Fibroblast of upper back skin (primary cell): Measurements from ENCODE around the gene HOXC12.
A peak's percentile ranks its signal among the peaks of the same experiment; 100 is the strongest.

Source experiments
- DNase-seq: peaks from one replicate; pipeline ENCODE4 v3.0.0-alpha.2; 2013

HOXC12 gene

GRCh38 chr12:53998110-53998899 lies 43.6 kb downstream of the HOXC12 start:
- DNase-seq, result no peak

GRCh38 chr12:53998900-53999236 lies 44.2 kb downstream of the HOXC12 start:
- DNase-seq, result no peak

GRCh38 chr12:53999559-54000115 lies 44.9 kb downstream of the HOXC12 start:
- DNase-seq, result peak; percentile 89

- no peak for DNase-seq
Measured at GRCh38 chr12:54000116-54001114, 45.7 kb downstream of the HOXC12 start, which contains the start of gene HOXC9. TSS of gene HOXC9 (plus strand) at chr12:54000161. CDS start at chr12:54000189, 28 bp downstream.

GRCh38 chr12:54001283-54002187 lies 46.8 kb downstream of the HOXC12 start:
- no peak for DNase-seq

GRCh38 chr12:54002278-54002914 lies 47.7 kb downstream of the HOXC12 start:
- no peak for DNase-seq

- no peak for DNase-seq
Measured at GRCh38 chr12:54002915-54003389, 48.2 kb downstream of the HOXC12 start.

GRCh38 chr12:54003625-54004024 lies 48.9 kb downstream of the HOXC12 start:
- DNase-seq, result no peak

- DNase-seq, result peak; percentile 42
Measured at GRCh38 chr12:54004063-54004840, 49.5 kb downstream of the HOXC12 start.

- peak; percentile 45 for DNase-seq
Measured at GRCh38 chr12:54004841-54005530, 50.3 kb downstream of the HOXC12 start.

- DNase-seq, result no peak
Measured at GRCh38 chr12:54005531-54005852, 50.8 kb downstream of the HOXC12 start.

- peak; percentile 83 for DNase-seq
Measured at GRCh38 chr12:54005853-54006558, 51.3 kb downstream of the HOXC12 start.

GRCh38 chr12:54006559-54007220 lies 52.0 kb downstream of the HOXC12 start:
- no peak for DNase-seq

GRCh38 chr12:54007538-54008259 lies 53.0 kb downstream of the HOXC12 start:
- DNase-seq, result no peak

- no peak for DNase-seq
Measured at GRCh38 chr12:54008260-54008552, 53.5 kb downstream of the HOXC12 start.
